K562 (cell line): ENCODE measurements around the gene UBE2D3. TPM values are rescaled to one million over a fixed set of nuclear protein-coding genes. Genes with fewer than 3 reads are reported as not detected.
A peak's percentile ranks its signal among the peaks of the same experiment; 100 is the strongest.

Source experiments
- CREB1 ChIP-seq, 2 experiments: sonication (generic) in 1 of 2; formaldehyde crosslinking in 1 of 2; IDR thresholded peaks; 2 replicates each; pipeline versions ENCODE4 v1.6.1 to v1.8.0; 2012 to 2022; ENCODE audit warnings: inconsistent platforms in 1 of 2, mild to moderate bottlenecking in 1 of 2, missing genetic modification reagents in 1 of 2, moderate library complexity in 1 of 2
- FOXM1 ChIP-seq, 2 experiments: fragments of 450-650 bp in 1 of 2; sonication (generic) in 1 of 2; formaldehyde crosslinking in 1 of 2; IDR thresholded peaks; 2 replicates each; pipeline versions ENCODE4 v1.6.1 to v1.9.0; 2017 to 2022; ENCODE audit warnings: low read depth in 2 of 2, mild to moderate bottlenecking in 2 of 2, missing genetic modification reagents in 1 of 2, moderate library complexity in 1 of 2
- HDAC8 ChIP-seq: fragments of 450-650 bp; IDR thresholded peaks from 2 replicates; pipeline ENCODE4 v1.6.1; 2016; ENCODE audit warnings: mild to moderate bottlenecking, missing genetic modification characterization, moderate library complexity, missing compliant biosample characterization
- HNRNPL ChIP-seq: fragments of 200-400 bp; formaldehyde crosslinking; IDR thresholded peaks from 2 replicates; pipeline ENCODE4 v1.6.1; 2017; ENCODE audit warnings: low read depth, mild to moderate bottlenecking, low read length
- IRF2 ChIP-seq: sonication (generic); formaldehyde crosslinking; IDR thresholded peaks from 2 replicates; pipeline ENCODE4 v1.8.1; 2022; ENCODE audit warnings: mild to moderate bottlenecking, missing genetic modification reagents
- KLF1 ChIP-seq: fragments of 450-650 bp; IDR thresholded peaks from 2 replicates; pipeline ENCODE4 v1.6.1; 2016; ENCODE audit warnings: missing genetic modification characterization, missing compliant biosample characterization
- NCOA1 ChIP-seq: fragments of 450-650 bp; IDR thresholded peaks from 2 replicates; pipeline ENCODE4 v1.6.1; 2016; ENCODE audit warnings: low read depth
- PHTF2 ChIP-seq: fragments of 250-450 bp; sonication (Bioruptor Pico); IDR thresholded peaks from 2 replicates; pipeline ENCODE4 v1.5.0; 2021; ENCODE audit warnings: mild to moderate bottlenecking
- RUNX1 ChIP-seq: sonication (generic); IDR thresholded peaks from 2 replicates; pipeline ENCODE4 v1.6.1; 2016; ENCODE audit warnings: antibody characterized with exemption, low read depth
- SNIP1 ChIP-seq: fragments of 450-650 bp; IDR thresholded peaks from 2 replicates; pipeline ENCODE4 v1.7.1; 2017; ENCODE audit warnings: low read depth, mild to moderate bottlenecking
- STAG1 ChIP-seq: sonication (generic); formaldehyde crosslinking; IDR thresholded peaks from 2 replicates; pipeline ENCODE4 v1.5.0; 2020; ENCODE audit warnings: missing genetic modification reagents, borderline replicate concordance
- ZNF134 ChIP-seq: fragments of 250-450 bp; sonication (Bioruptor Pico); conservative IDR thresholded peaks from 2 replicates; pipeline ENCODE4 v1.4.0; 2020
- ZNF766 ChIP-seq: fragments of 200-800 bp; sonication (Bioruptor generic); conservative IDR thresholded peaks from 2 replicates; pipeline ENCODE4 v1.6.1; 2016; ENCODE audit warnings: missing genetic modification characterization, missing compliant biosample characterization
- ZNF830 ChIP-seq: fragments of 250-450 bp; sonication (Bioruptor Pico); IDR thresholded peaks from 2 replicates; pipeline ENCODE4 v1.5.0; 2021; ENCODE audit warnings: mild to moderate bottlenecking
- polyA plus RNA-seq, 8 experiments: library from polyadenylated mRNA; depleted of rRNA in 4 of 8; stranded (reverse) in 5 of 8; unstranded in 3 of 8; fragments of >200 nt; fragmentation: Nextera tagmentation in 2 of 8; fragmentation: Illumina TruSeq in 1 of 8; extraction: Ambion mirVana in 2 of 8; extraction: Trizol in 1 of 8; gene quantifications; 2 replicates each; pipeline versions ENCODE4 v1.2.1 to v1.2.3, GENCODE V29; 2011 to 2014; ENCODE audit warnings: inconsistent platforms in 1 of 8, missing spikeins in 1 of 8
- total RNA-seq, 7 experiments: library from RNA; depleted of rRNA in 6 of 7; stranded (reverse); fragments of >200 nt in 6 of 7; fragmentation: Illumina TruSeq in 2 of 7; extraction: Trizol in 2 of 7; gene quantifications; 2 replicates each; pipeline versions ENCODE4 v1.2.1 to v1.2.3, GENCODE V29; 2011 to 2021; ENCODE audit warnings: low replicate concordance in 1 of 7
- TF ChIP-seq, protein P1 (sequence below), 2 experiments: IDR thresholded peaks; 2 replicates each; pipeline ENCODE4 v1.6.1; 2011; ENCODE audit warnings: borderline replicate concordance in 1 of 2, control low read depth in 1 of 2, low read depth in 1 of 2, low read length in 1 of 2, mild to moderate bottlenecking in 1 of 2, mixed read lengths in 1 of 2, moderate library complexity in 1 of 2; ENCODE audit not compliant: insufficient read depth in 1 of 2, insufficient read length in 1 of 2, poor library complexity in 1 of 2, severe bottlenecking in 1 of 2; ENCODE audit errors: extremely low read depth in 1 of 2
- TF ChIP-seq, protein P2 (sequence below): fragments of 450-650 bp; IDR thresholded peaks from 2 replicates; pipeline ENCODE4 v1.6.1; 2016; ENCODE audit warnings: low read depth

Gene UBE2D3
- total and polyA plus RNA-seq, 9 of the 15 experiments (the other 6 are each of a cell fraction or from before 2014, with no cell fraction given) = 191 to 618 (median 292) TPM

DNA sequence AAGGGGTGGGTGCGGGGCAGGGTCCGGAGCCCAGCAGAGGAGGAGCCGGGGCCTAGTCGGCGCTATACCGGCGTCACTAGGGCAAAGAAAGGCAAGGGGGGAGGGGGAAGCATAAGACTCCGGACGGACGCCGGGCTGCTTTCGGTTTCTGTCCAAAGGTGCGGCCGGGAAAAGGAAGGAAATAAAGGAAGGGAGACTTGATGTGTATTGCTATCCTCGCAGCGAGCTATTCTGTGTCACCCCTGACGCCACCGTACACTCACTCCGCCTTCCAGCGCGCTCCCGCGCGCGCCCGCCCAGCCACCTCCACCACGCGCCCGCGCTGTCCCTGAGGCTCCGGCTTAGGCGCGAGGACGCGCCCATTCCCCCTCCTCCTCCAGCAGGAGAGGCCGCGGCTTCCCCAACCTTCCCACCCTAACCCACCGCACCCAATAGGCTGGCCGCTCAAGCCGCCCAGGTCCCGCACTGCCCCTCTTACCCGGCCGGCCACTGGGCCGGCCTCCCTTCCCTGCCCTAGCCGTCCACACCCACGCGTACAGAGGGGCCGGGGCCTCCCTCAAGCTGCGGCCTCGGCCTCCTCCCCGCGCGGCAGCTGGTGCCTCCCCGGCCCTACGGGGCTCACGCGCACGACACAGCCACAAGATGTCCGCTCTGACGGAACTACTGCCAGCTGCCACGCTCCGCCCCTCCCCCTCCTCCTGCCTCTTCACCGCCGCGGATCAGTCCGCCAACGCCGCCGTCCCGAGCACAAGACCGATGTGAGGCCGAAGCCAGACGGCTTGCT lies at the start of gene UBE2D3 (continued):
- TF ChIP-seq HNRNPL = peak; percentile 94
- no peak for TF ChIP-seq PHTF2
- TF ChIP-seq, protein P1, sequence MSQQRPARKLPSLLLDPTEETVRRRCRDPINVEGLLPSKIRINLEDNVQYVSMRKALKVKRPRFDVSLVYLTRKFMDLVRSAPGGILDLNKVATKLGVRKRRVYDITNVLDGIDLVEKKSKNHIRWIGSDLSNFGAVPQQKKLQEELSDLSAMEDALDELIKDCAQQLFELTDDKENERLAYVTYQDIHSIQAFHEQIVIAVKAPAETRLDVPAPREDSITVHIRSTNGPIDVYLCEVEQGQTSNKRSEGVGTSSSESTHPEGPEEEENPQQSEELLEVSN (IDR thresholded peaks at IDR 0.05; ENCODE audit: borderline replicate concordance in 1 of 2, extremely low read depth in 1 of 2, insufficient read depth in 1 of 2, insufficient read length in 1 of 2, low read depth in 1 of 2, low read length in 1 of 2, poor library complexity in 1 of 2, severe bottlenecking in 1 of 2) = peak; percentile 58 to 76
- peak; percentile 79; the same call in 1 of the 2 replicates for TF ChIP-seq NCOA1
- TF ChIP-seq, protein P2, sequence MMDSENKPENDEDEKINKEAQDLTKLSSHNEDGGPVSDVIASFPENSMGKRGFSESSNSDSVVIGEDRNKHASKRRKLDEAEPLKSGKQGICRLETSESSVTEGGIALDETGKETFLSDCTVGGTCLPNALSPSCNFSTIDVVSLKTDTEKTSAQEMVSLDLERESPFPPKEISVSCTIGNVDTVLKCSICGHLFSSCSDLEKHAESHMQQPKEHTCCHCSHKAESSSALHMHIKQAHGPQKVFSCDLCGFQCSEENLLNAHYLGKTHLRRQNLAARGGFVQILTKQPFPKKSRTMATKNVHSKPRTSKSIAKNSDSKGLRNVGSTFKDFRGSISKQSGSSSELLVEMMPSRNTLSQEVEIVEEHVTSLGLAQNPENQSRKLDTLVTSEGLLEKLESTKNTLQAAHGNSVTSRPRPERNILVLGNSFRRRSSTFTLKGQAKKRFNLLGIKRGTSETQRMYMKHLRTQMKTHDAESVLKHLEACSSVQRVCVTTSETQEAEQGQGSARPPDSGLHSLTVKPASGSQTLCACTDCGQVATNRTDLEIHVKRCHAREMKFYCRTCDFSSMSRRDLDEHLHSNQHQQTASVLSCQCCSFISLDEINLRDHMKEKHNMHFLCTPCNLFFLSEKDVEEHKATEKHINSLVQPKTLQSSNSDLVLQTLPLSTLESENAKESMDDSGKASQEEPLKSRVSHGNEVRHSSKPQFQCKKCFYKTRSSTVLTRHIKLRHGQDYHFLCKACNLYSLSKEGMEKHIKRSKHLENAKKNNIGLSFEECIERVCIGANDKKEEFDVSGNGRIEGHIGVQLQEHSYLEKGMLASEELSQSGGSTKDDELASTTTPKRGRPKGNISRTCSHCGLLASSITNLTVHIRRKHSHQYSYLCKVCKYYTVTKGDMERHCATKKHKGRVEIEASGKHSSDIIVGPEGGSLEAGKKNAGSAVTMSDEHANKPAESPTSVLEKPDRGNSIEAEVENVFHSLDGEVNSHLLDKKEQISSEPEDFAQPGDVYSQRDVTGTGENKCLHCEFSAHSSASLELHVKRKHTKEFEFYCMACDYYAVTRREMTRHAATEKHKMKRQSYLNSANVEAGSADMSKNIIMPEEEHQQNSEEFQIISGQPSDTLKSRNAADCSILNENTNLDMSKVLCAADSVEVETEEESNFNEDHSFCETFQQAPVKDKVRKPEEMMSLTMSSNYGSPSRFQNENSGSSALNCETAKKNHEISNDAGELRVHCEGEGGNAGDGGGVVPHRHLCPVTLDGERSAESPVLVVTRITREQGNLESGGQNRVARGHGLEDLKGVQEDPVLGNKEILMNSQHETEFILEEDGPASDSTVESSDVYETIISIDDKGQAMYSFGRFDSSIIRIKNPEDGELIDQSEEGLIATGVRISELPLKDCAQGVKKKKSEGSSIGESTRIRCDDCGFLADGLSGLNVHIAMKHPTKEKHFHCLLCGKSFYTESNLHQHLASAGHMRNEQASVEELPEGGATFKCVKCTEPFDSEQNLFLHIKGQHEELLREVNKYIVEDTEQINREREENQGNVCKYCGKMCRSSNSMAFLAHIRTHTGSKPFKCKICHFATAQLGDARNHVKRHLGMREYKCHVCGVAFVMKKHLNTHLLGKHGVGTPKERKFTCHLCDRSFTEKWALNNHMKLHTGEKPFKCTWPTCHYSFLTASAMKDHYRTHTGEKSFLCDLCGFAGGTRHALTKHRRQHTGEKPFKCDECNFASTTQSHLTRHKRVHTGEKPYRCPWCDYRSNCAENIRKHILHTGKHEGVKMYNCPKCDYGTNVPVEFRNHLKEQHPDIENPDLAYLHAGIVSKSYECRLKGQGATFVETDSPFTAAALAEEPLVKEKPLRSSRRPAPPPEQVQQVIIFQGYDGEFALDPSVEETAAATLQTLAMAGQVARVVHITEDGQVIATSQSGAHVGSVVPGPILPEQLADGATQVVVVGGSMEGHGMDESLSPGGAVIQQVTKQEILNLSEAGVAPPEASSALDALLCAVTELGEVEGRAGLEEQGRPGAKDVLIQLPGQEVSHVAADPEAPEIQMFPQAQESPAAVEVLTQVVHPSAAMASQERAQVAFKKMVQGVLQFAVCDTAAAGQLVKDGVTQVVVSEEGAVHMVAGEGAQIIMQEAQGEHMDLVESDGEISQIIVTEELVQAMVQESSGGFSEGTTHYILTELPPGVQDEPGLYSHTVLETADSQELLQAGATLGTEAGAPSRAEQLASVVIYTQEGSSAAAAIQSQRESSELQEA = 0 out of 2 replicates have a peak, but pooled peaks have one; percentile 28
- peak; percentile 74; the same call in 1 of the 2 replicates for TF ChIP-seq KLF1
- no peak for TF ChIP-seq STAG1 (CRISPR knock-in tag)
- no peak; the same call in 1 of the 2 replicates for TF ChIP-seq ZNF830
- peak; percentile 61; the same call in 1 of the 2 replicates for TF ChIP-seq RUNX1
- TF ChIP-seq CREB1 (IDR thresholded peaks at IDR 0.05) = peak; percentile 74
- TF ChIP-seq CREB1 (CRISPR knock-in tag; IDR thresholded peaks at IDR 0.05) = peak; percentile 86
- TF ChIP-seq ZNF134 (CRISPR knock-in tag) = no peak
- TF ChIP-seq HDAC8 (tag) = 0 out of 2 replicates have a peak, but pooled peaks have one; percentile 40
- TF ChIP-seq SNIP1 = no peak
- TF ChIP-seq ZNF766 = no peak
- no peak; the same call in 1 of the 2 replicates for TF ChIP-seq IRF2 (CRISPR knock-in tag)
- no peak for TF ChIP-seq FOXM1 (IDR thresholded peaks at IDR 0.05; ENCODE audit: low read depth)
- TF ChIP-seq FOXM1 (CRISPR knock-in tag; IDR thresholded peaks at IDR 0.05; ENCODE audit: low read depth) = no peak; the same call in none of the 2 replicates
